IMR-90 (cell line): ENCODE data around the gene GRHL3. TPM values are rescaled to one million over a fixed set of nuclear protein-coding genes. Genes with fewer than 3 reads are reported as not detected.

ENCODE experiments used
- ATAC-seq: fragments of 200-7000 bp; cut with Tn5 transposase; 2 replicates; pipeline ENCODE4 v1.9.1; 2020; ENCODE audit warnings: low read depth, mild to moderate bottlenecking, moderate library complexity
- BruUV-seq: library from RNA; stranded (reverse); fragments of 400-500 nt; replicated peaks from 2 replicates; lab custom pipeline; 2021; lab: Mats Ljungman, UMichigan
- CTCF ChIA-PET: fragments of 300-600 bp; formaldehyde crosslinking; extraction: SDS; loops from one replicate; lab custom pipeline; 2021; ENCODE audit warnings: antibody characterized with exemption; lab: Yijun Ruan, JAX
- POLR2A ChIA-PET: fragments of 300-600 bp; sonication (Branson Sonifier 250); formaldehyde crosslinking; loops from one replicate; lab custom pipeline; 2022; ENCODE audit warnings: antibody characterized with exemption; ENCODE audit not compliant: unreplicated experiment; lab: Charles Lee
- DNase-seq: peaks from one replicate; pipeline ENCODE4 v3.0.0; 2013
- H2AFZ ChIP-seq: replicated peaks from 2 replicates; pipeline ENCODE3; 2013; ENCODE audit warnings: low read length, mild to moderate bottlenecking; ENCODE audit not compliant: poor library complexity
- H2AK5ac ChIP-seq: 2 replicates; pipeline ENCODE4 v1.6.1; 2013; ENCODE audit warnings: low read depth, low read length, inconsistent platforms
- H2AK9ac ChIP-seq: replicated peaks from 2 replicates; pipeline ENCODE3; 2013; ENCODE audit warnings: mild to moderate bottlenecking, low read depth, low read length, moderate library complexity; ENCODE audit not compliant: poor library complexity
- H2BK120ac ChIP-seq: 2 replicates; pipeline ENCODE4 v1.6.1; 2013; ENCODE audit warnings: low read depth, low read length, inconsistent platforms
- H2BK15ac ChIP-seq: 3 replicates; pipeline ENCODE4 v1.6.1; 2013; ENCODE audit warnings: low read depth, low read length, inconsistent platforms
- H2BK20ac ChIP-seq: 2 replicates; pipeline ENCODE4 v1.6.1; 2013; ENCODE audit warnings: low read depth, mild to moderate bottlenecking, inconsistent platforms, low read length, moderate library complexity
- H2BK5ac ChIP-seq: 2 replicates; pipeline ENCODE4 v1.6.1; 2013; ENCODE audit warnings: mild to moderate bottlenecking, low read depth, low read length, inconsistent platforms; ENCODE audit not compliant: poor library complexity, severe bottlenecking
- H3K14ac ChIP-seq: replicated peaks from 2 replicates; pipeline ENCODE4 v1.6.1; 2013; ENCODE audit warnings: low read depth, low read length, inconsistent platforms
- H3K18ac ChIP-seq: 2 replicates; pipeline ENCODE4 v1.6.1; 2013; ENCODE audit warnings: low read depth, low read length, control low read depth
- H3K23ac ChIP-seq: 2 replicates; pipeline ENCODE4 v1.6.1; 2013; ENCODE audit warnings: low read depth, low read length, inconsistent platforms
- H3K27ac ChIP-seq: 2 replicates; pipeline ENCODE4 v1.5.1; 2013; ENCODE audit warnings: mild to moderate bottlenecking, control low read depth, low read length; ENCODE audit not compliant: insufficient read depth
- H3K27me3 ChIP-seq: 2 replicates; pipeline ENCODE4 v1.6.1; 2013; ENCODE audit warnings: low read length; ENCODE audit not compliant: control insufficient read depth, insufficient read depth
- H3K36me3 ChIP-seq: 2 replicates; pipeline ENCODE4 v1.6.1; 2013; ENCODE audit warnings: low read length, mixed read lengths; ENCODE audit not compliant: control insufficient read depth, insufficient read depth
- H3K4ac ChIP-seq: 2 replicates; pipeline ENCODE4 v1.6.1; 2013; ENCODE audit warnings: low read depth, low read length, inconsistent platforms
- H3K4me1 ChIP-seq: 2 replicates; pipeline ENCODE4 v1.6.1; 2013; ENCODE audit warnings: low read length, mixed read lengths; ENCODE audit not compliant: control insufficient read depth, insufficient read depth
- H3K4me2 ChIP-seq: 2 replicates; pipeline ENCODE4 v1.6.1; 2013; ENCODE audit warnings: low read depth, mild to moderate bottlenecking, control low read depth, low read length, moderate library complexity
- H3K4me3 ChIP-seq: 2 replicates; pipeline ENCODE4 v1.5.1; 2013; ENCODE audit warnings: low read depth, mild to moderate bottlenecking, control low read depth, low read length, moderate library complexity; ENCODE audit not compliant: insufficient read depth
- H3K56ac ChIP-seq: 2 replicates; pipeline ENCODE4 v1.6.1; 2013; ENCODE audit warnings: low read length, inconsistent platforms; ENCODE audit not compliant: insufficient read depth; ENCODE audit errors: extremely low read depth
- H3K79me1 ChIP-seq, 2 experiments: 2 replicates each; pipeline ENCODE4 v1.6.1; 2013; ENCODE audit warnings: low read length in 2 of 2, inconsistent platforms in 1 of 2, low read depth in 1 of 2
- H3K9ac ChIP-seq: 2 replicates; pipeline ENCODE4 v1.6.1; 2013; ENCODE audit warnings: low read depth, low read length, control low read depth
- H3K9me1 ChIP-seq: 2 replicates; pipeline ENCODE4 v1.6.1; 2013; ENCODE audit warnings: low read length, inconsistent platforms; ENCODE audit not compliant: insufficient read depth
- H3K9me3 ChIP-seq: 2 replicates; pipeline ENCODE4 v1.6.1; 2013; ENCODE audit warnings: low read length; ENCODE audit not compliant: control insufficient read depth, insufficient read depth
- H4K20me1 ChIP-seq: 2 replicates; pipeline ENCODE4 v1.6.1; 2013; ENCODE audit warnings: low read length, inconsistent platforms; ENCODE audit not compliant: insufficient read depth
- H4K5ac ChIP-seq: 2 replicates; pipeline ENCODE4 v1.6.1; 2013; ENCODE audit warnings: mild to moderate bottlenecking, low read depth, low read length, control low read depth
- H4K8ac ChIP-seq, 2 experiments: 2 replicates each; pipeline ENCODE4 v1.6.1; 2013; ENCODE audit warnings: low read depth in 2 of 2, low read length in 2 of 2, control low read depth in 1 of 2, inconsistent platforms in 1 of 2
- H4K91ac ChIP-seq: 2 replicates; pipeline ENCODE4 v1.6.1; 2013; ENCODE audit warnings: low read depth, low read length, inconsistent platforms; ENCODE audit not compliant: insufficient read depth
- BHLHE40 ChIP-seq: fragments of 150-350 bp; IDR thresholded peaks from 2 replicates; pipeline ENCODE4 v1.6.1; 2016; ENCODE audit warnings: mild to moderate bottlenecking, low read depth, low read length
- CEBPB ChIP-seq: IDR thresholded peaks from 2 replicates; pipeline ENCODE4 v1.6.1; 2012; ENCODE audit warnings: low read depth, low read length, improper control_type of control experiment
- CHD1 ChIP-seq: IDR thresholded peaks from 2 replicates; pipeline ENCODE4 v1.6.1; 2012; ENCODE audit warnings: low read depth, low read length, improper control_type of control experiment
- ELK1 ChIP-seq: fragments of 150-350 bp; IDR thresholded peaks from 2 replicates; pipeline ENCODE4 v1.6.1; 2016; ENCODE audit warnings: low read depth, mild to moderate bottlenecking, low read length, moderate library complexity, borderline replicate concordance
- FOS ChIP-seq: fragments of 150-350 bp; IDR thresholded peaks from 2 replicates; pipeline ENCODE4 v1.6.1; 2016; ENCODE audit warnings: low read depth, low read length
- MAFK ChIP-seq: IDR thresholded peaks from 2 replicates; pipeline ENCODE4 v1.6.1; 2012; ENCODE audit warnings: low read depth, low read length, improper control_type of control experiment
- MAZ ChIP-seq: IDR thresholded peaks from 2 replicates; pipeline ENCODE4 v1.6.1; 2012; ENCODE audit warnings: low read depth, mild to moderate bottlenecking, low read length, improper control_type of control experiment, moderate library complexity, borderline replicate concordance
- MXI1 ChIP-seq: IDR thresholded peaks from 2 replicates; pipeline ENCODE4 v1.6.1; 2012; ENCODE audit warnings: low read depth, mild to moderate bottlenecking, low read length, moderate library complexity, borderline replicate concordance
- NFE2L2 ChIP-seq: fragments of 150-350 bp; IDR thresholded peaks from 2 replicates; pipeline ENCODE4 v1.6.1; 2016; ENCODE audit warnings: low read depth, mild to moderate bottlenecking, low read length
- POLR2A ChIP-seq: IDR thresholded peaks from 2 replicates; pipeline ENCODE4 v1.6.1; 2012; ENCODE audit warnings: mild to moderate bottlenecking, low read depth, low read length
- RAD21 ChIP-seq: IDR thresholded peaks from 2 replicates; pipeline ENCODE4 v1.6.1; 2012; ENCODE audit warnings: low read length, improper control_type of control experiment
- RCOR1 ChIP-seq: IDR thresholded peaks from 2 replicates; pipeline ENCODE4 v1.6.1; 2012; ENCODE audit warnings: mild to moderate bottlenecking, low read length, improper control_type of control experiment; ENCODE audit not compliant: insufficient replicate concordance
- RFX5 ChIP-seq: IDR thresholded peaks from 2 replicates; pipeline ENCODE4 v1.8.0; 2012; ENCODE audit warnings: low read depth, mild to moderate bottlenecking, low read length, moderate library complexity
- SMC3 ChIP-seq: fragments of 150-350 bp; IDR thresholded peaks from 2 replicates; pipeline ENCODE4 v1.6.1; 2016; ENCODE audit warnings: low read depth, mild to moderate bottlenecking, antibody characterized with exemption, low read length, moderate library complexity
- WGBS, 2 experiments: methylation state at CpG; one replicate each; pipeline versions ENCODE4 v1.1.5 to v1.1.7; 2013; ENCODE audit warnings: missing lambda C conversion rate in 2 of 2; ENCODE audit not compliant: insufficient read length in 1 of 2; ENCODE audit errors: extremely low coverage in 2 of 2; 5-methylcytosine and 5-hydroxymethylcytosine counted together
- dilution Hi-C: fragments of 300-500 bp; cut with HindIII; formaldehyde crosslinking; loops from one replicate; pipeline ENCODE4 v1.14.3; 2018; ENCODE audit warnings: low sequenced_read_pairs; ENCODE audit not compliant: unreplicated experiment
- in situ Hi-C: fragments of 300-500 bp; cut with MboI; formaldehyde crosslinking; loops from 3 replicates; pipeline ENCODE4 v1.14.3; 2019; ENCODE audit warnings: low sequenced_read_pairs, inconsistent platforms, mixed read lengths
- intact Hi-C: fragments of 100-400 bp; cut with micrococcal nuclease; formaldehyde crosslinking; loops from 2 replicates; pipeline ENCODE4 v1.10.0; 2022
- polyA plus RNA-seq, 3 experiments: library from polyadenylated mRNA; depleted of rRNA; stranded (reverse); fragments of >200 nt; gene quantifications; 2 replicates each; pipeline ENCODE4 v1.2.3, GENCODE V29; 2012; ENCODE audit warnings: low replicate concordance in 1 of 3
- total RNA-seq: library from RNA; depleted of rRNA; stranded (reverse); fragments of >200 nt; gene quantifications from 2 replicates; pipeline ENCODE4 v1.2.3, GENCODE V29; 2012
- TF ChIP-seq, protein P1 (sequence below): conservative IDR thresholded peaks from 2 replicates; pipeline ENCODE4 v1.5.1; 2012; ENCODE audit warnings: mild to moderate bottlenecking, low read depth, low read length, improper control_type of control experiment
- TF ChIP-seq, protein P2 (sequence below): fragments of 150-350 bp; IDR thresholded peaks from 2 replicates; pipeline ENCODE4 v1.6.1; 2017; ENCODE audit warnings: mild to moderate bottlenecking, antibody characterized with exemption, low read length, low read depth

The GRHL3 gene
- total and polyA plus RNA-seq, 2 of the 4 experiments (the other 2 are of a cell fraction), result not detected

DNA sequence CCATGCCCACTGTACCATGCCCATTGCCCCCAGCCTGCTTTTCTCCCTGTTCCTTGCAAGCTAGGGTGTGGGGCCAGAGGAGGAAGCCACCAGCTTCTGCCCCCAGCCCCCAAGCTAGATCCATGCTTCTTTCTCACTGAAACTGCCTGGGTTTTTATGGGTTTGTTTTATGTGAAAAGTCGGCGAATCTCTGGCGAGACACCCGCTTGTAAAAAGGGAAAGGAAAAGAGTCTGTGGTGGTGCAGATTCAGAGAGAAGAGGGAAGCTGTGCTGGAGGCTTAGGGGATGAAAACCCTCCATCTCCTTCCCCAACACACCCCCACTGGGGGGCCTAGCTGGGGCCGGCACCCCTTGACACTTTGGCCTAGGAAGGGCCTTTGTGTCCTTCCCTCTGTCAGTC is 26.2 kb downstream of the GRHL3 start:
- no peaks in the 10 kb centered on the region for H3K36me3 ChIP-seq
- H3K79me1 ChIP-seq, result no peaks in the 10 kb centered on the region
- peaks cover under 1% of the 10 kb centered on the region; the same call in 1 of the 2 replicates for H3K9me1 ChIP-seq
- no peak overlapping the region for H2BK15ac ChIP-seq
- H3K4ac ChIP-seq, result no peak overlapping the region
- no peak overlapping the region for H2AFZ ChIP-seq
- dilution Hi-C loops, result no loop called here
- ChIA-PET CTCF (no interaction called here), POLR2A (no interaction called here)
- H3K18ac ChIP-seq, result no peak overlapping the region
- H3K27ac ChIP-seq, result no peak overlapping the region
- no peak overlapping the region for H2BK120ac ChIP-seq
- no CpG with 5 or more reads among the region's 5 CpGs for WGBS, 2 experiments
- intact Hi-C loops, result no loop called here
- no peak overlapping the region for H3K23ac ChIP-seq
- no peak overlapping the region for H4K91ac ChIP-seq
- BruUV-seq, result no TSS peak
- peaks cover 2% of the 10 kb centered on the region; the same call in 1 of the 2 replicates for H3K4me1 ChIP-seq
- no peak overlapping the region for H3K14ac ChIP-seq
- no peak overlapping the region for H2AK5ac ChIP-seq
- H4K8ac ChIP-seq, result no peak overlapping the region
- no peak overlapping the region for H2BK20ac ChIP-seq
- no peak overlapping the region for H3K4me3 ChIP-seq
- H2AK9ac ChIP-seq, result no peak overlapping the region
- no peak overlapping the region for H3K4me2 ChIP-seq
- DNase-seq, result no peak
- no peak overlapping the region for H4K5ac ChIP-seq
- no peak overlapping the region for H3K9ac ChIP-seq
- in situ Hi-C loops, result no loop called here
- no peaks in the 10 kb centered on the region for H4K20me1 ChIP-seq
- ATAC-seq, result no peak
- no peak for TF ChIP-seq NFE2L2
- TF ChIP-seq CHD1, result no peak
- TF ChIP-seq, protein P1, sequence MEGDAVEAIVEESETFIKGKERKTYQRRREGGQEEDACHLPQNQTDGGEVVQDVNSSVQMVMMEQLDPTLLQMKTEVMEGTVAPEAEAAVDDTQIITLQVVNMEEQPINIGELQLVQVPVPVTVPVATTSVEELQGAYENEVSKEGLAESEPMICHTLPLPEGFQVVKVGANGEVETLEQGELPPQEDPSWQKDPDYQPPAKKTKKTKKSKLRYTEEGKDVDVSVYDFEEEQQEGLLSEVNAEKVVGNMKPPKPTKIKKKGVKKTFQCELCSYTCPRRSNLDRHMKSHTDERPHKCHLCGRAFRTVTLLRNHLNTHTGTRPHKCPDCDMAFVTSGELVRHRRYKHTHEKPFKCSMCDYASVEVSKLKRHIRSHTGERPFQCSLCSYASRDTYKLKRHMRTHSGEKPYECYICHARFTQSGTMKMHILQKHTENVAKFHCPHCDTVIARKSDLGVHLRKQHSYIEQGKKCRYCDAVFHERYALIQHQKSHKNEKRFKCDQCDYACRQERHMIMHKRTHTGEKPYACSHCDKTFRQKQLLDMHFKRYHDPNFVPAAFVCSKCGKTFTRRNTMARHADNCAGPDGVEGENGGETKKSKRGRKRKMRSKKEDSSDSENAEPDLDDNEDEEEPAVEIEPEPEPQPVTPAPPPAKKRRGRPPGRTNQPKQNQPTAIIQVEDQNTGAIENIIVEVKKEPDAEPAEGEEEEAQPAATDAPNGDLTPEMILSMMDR, result no peak
- TF ChIP-seq ELK1, result no peak
- TF ChIP-seq RCOR1, result no peak
- TF ChIP-seq, protein P2, sequence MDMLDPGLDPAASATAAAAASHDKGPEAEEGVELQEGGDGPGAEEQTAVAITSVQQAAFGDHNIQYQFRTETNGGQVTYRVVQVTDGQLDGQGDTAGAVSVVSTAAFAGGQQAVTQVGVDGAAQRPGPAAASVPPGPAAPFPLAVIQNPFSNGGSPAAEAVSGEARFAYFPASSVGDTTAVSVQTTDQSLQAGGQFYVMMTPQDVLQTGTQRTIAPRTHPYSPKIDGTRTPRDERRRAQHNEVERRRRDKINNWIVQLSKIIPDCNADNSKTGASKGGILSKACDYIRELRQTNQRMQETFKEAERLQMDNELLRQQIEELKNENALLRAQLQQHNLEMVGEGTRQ, result no peak
- no peak for TF ChIP-seq RAD21
- TF ChIP-seq MAZ, result no peak
- TF ChIP-seq CEBPB, result no peak
- TF ChIP-seq BHLHE40, result no peak
- TF ChIP-seq MAFK, result no peak
- TF ChIP-seq FOS, result no peak
- TF ChIP-seq POLR2A, result no peak
- TF ChIP-seq RFX5, result no peak
- no peak for TF ChIP-seq SMC3
- no peak for TF ChIP-seq MXI1
- no peaks in the 10 kb centered on the region for H3K9me3 ChIP-seq
- H2BK5ac ChIP-seq, result no peak overlapping the region
- H3K56ac ChIP-seq, result no peak overlapping the region
- H3K27me3 ChIP-seq, result peaks cover 25% of the 10 kb centered on the region
